Sigmoid colon (tissue), 7 donors: Measurements from ENCODE around the gene RAB4A. TPM values are rescaled to one million over a fixed set of nuclear protein-coding genes. Genes with fewer than 3 reads are reported as not detected.

Experiments
- DNase-seq: peaks from one replicate; pipeline ENCODE4 v3.0.0-alpha.2; 2019
- H3K27ac ChIP-seq, 4 donors: fragments of 200-600 bp; sonication (generic); one replicate each; pipeline ENCODE4 v1.5.1; 2016 to 2019; ENCODE audit warnings: mild to moderate bottlenecking in 1 of 4
- H3K27me3 ChIP-seq, 3 donors: fragments of 200-600 bp; sonication (generic); one replicate each; pipeline ENCODE4 v1.5.1; 2019; ENCODE audit warnings: mild to moderate bottlenecking in 1 of 3
- H3K36me3 ChIP-seq, 4 donors: fragments of 200-600 bp; sonication (generic); one replicate each; pipeline ENCODE4 v1.5.1; 2016 to 2019
- H3K4me1 ChIP-seq, 4 donors: fragments of 200-600 bp; sonication (generic); one replicate each; pipeline ENCODE4 v1.5.1; 2017 to 2019
- H3K4me3 ChIP-seq, 4 donors: fragments of 200-600 bp; sonication (generic); one replicate each; pipeline ENCODE4 v1.5.1; 2017 to 2019; ENCODE audit warnings: mild to moderate bottlenecking in 2 of 4, moderate library complexity in 1 of 4
- H3K9me3 ChIP-seq, 4 donors: fragments of 200-600 bp in 3 of 4; sonication (generic) in 3 of 4; one replicate each; pipeline versions ENCODE4 v1.5.1 to v1.6.1; 2013 to 2019
- EP300 ChIP-seq, 4 donors: sonication (generic); formaldehyde crosslinking; IDR thresholded peaks; one replicate each; pipeline ENCODE4 v1.6.1; 2017; ENCODE audit warnings: antibody characterized with exemption in 4 of 4
- POLR2A ChIP-seq, 2 donors: fragments of 450-650 bp; IDR thresholded peaks; one replicate each; pipeline ENCODE4 v1.6.1; 2016; ENCODE audit warnings: antibody characterized with exemption in 2 of 2, mild to moderate bottlenecking in 2 of 2, moderate library complexity in 2 of 2
- POLR2AphosphoS5 ChIP-seq, 4 donors: sonication (generic); formaldehyde crosslinking; IDR thresholded peaks; one replicate each; pipeline ENCODE4 v1.6.1; 2017; ENCODE audit warnings: antibody characterized with exemption in 4 of 4
- WGBS, 2 donors: extraction: QIAGEN DNeasy Blood & Tissue Kit; methylation state at CpG; one replicate each; pipeline ENCODE4 v1.1.7; 2013; 5-methylcytosine and 5-hydroxymethylcytosine counted together
- intact Hi-C: fragments of 100-400 bp; cut with DNase I; formaldehyde crosslinking; loops from one replicate; pipeline ENCODE4 v1.15.1; 2023
- polyA plus RNA-seq, 3 donors: library from polyadenylated mRNA; stranded (reverse); fragments of 200-250 nt; gene quantifications; one replicate each; pipeline ENCODE4 v1.2.3, GENCODE V29; 2013
- total RNA-seq, 4 donors: library from RNA; depleted of rRNA; stranded (reverse); fragments of >200 nt; gene quantifications; one replicate each; pipeline ENCODE4 v1.1.0, GENCODE V29; 2016
- TF ChIP-seq, protein P1 (sequence below), 4 experiments: fragments of 450-650 bp in 3 of 4; fragments of 200-600 bp in 1 of 4; IDR thresholded peaks; one replicate each; pipeline ENCODE4 v1.5.1; 2016 to 2019; ENCODE audit warnings: antibody characterized with exemption in 4 of 4, mild to moderate bottlenecking in 3 of 4, moderate library complexity in 2 of 4
- donor health status: healthy with polysubstance abuse.
- donor health status: Bipolar disorder and iron deficiency.
- donor health status: healthy.

The RAB4A gene
- total and polyA plus RNA-seq, 7 donors, result 35.8 to 83.7 (median 52.4) TPM

DNA sequence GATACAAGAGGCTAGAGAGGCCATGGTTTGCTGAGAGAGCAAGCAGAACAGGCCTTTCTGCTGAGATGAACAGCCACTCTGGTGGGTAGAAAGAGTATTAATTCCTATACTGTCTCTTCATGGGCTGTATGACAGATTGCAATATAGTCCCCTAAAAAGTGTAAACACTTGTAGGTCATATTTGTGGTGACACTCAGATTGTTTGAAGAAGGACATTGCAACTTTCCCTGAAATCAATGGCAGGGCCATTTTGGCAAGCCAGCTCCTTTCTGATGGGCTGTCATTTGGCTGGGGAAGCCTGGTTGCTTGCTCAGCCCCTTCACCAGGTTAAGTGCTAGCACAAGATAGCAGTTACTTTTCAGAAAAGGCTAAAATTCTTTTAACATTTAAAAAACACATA lies 27.5 kb downstream of the RAB4A start:
- Histone ChIP-seq H3K4me3 (no peak overlapping the region), H3K4me1 (peaks cover 0 to 3% (median 0%) of the 10 kb centered on the region in 4 donors), H3K27ac (no peak overlapping the region), H3K9me3 (no peaks in the 10 kb centered on the region), H3K27me3 (no peaks in the 10 kb centered on the region), H3K36me3 (peaks cover 8 to 73% (median 27%) of the 10 kb centered on the region in 4 donors)
- TF ChIP-seq, protein P1, sequence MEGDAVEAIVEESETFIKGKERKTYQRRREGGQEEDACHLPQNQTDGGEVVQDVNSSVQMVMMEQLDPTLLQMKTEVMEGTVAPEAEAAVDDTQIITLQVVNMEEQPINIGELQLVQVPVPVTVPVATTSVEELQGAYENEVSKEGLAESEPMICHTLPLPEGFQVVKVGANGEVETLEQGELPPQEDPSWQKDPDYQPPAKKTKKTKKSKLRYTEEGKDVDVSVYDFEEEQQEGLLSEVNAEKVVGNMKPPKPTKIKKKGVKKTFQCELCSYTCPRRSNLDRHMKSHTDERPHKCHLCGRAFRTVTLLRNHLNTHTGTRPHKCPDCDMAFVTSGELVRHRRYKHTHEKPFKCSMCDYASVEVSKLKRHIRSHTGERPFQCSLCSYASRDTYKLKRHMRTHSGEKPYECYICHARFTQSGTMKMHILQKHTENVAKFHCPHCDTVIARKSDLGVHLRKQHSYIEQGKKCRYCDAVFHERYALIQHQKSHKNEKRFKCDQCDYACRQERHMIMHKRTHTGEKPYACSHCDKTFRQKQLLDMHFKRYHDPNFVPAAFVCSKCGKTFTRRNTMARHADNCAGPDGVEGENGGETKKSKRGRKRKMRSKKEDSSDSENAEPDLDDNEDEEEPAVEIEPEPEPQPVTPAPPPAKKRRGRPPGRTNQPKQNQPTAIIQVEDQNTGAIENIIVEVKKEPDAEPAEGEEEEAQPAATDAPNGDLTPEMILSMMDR (IDR thresholded peaks at IDR 0.05), result no peak
- TF ChIP-seq POLR2A (IDR thresholded peaks at IDR 0.05), result no peak
- TF ChIP-seq POLR2AphosphoS5 (IDR thresholded peaks at IDR 0.05), result no peak
- no peak for TF ChIP-seq EP300 (IDR thresholded peaks at IDR 0.05)
- intact Hi-C loops, result no loop called here
- no peak for DNase-seq

- no peak for DNase-seq
- Histone ChIP-seq H3K27me3 (no peaks in the 10 kb centered on the region), H3K36me3 (peaks cover 8 to 79% (median 30%) of the 10 kb centered on the region in 4 donors), H3K9me3 (no peaks in the 10 kb centered on the region), H3K4me3 (no peak overlapping the region), H3K4me1 (peaks cover 0 to 3% (median 0%) of the 10 kb centered on the region in 4 donors), H3K27ac (no peak overlapping the region)
- 65 to 77% methylated on average over 5 of the region's 5 CpGs for WGBS, 2 donors
- TF ChIP-seq POLR2A (IDR thresholded peaks at IDR 0.05), result no peak
- no peak for TF ChIP-seq EP300 (IDR thresholded peaks at IDR 0.05)
- TF ChIP-seq, protein P1 (IDR thresholded peaks at IDR 0.05), result no peak
- TF ChIP-seq POLR2AphosphoS5 (IDR thresholded peaks at IDR 0.05), result no peak
- intact Hi-C loops, result no loop called here
These were observed 28.1 kb downstream of the RAB4A start for GRCh38 chr1:229298887-229299503.

GRCh38 chr1:229300099-229300757 lies 29.3 kb downstream of the RAB4A start:
- Histone ChIP-seq H3K27ac (no peak overlapping the region), H3K27me3 (no peaks in the 10 kb centered on the region), H3K36me3 (peaks cover 8 to 87% (median 32%) of the 10 kb centered on the region in 4 donors), H3K4me1 (peaks cover 0 to 3% (median 0%) of the 10 kb centered on the region in 4 donors), H3K4me3 (no peak overlapping the region), H3K9me3 (no peaks in the 10 kb centered on the region)
- no peak for DNase-seq
- 87 to 93% methylated on average over 6 of the region's 6 CpGs for WGBS, 2 donors
- TF ChIP-seq, protein P1 (IDR thresholded peaks at IDR 0.05), result no peak
- TF ChIP-seq POLR2AphosphoS5 (IDR thresholded peaks at IDR 0.05) (no peak), EP300 (IDR thresholded peaks at IDR 0.05) (no peak), POLR2A (IDR thresholded peaks at IDR 0.05) (no peak)
- intact Hi-C loops, result no loop called here

- 95 to 97% methylated on average over 8 of the region's 8 CpGs for WGBS, 2 donors
- no peak for DNase-seq
- Histone ChIP-seq H3K4me1 (no peaks in the 10 kb centered on the region), H3K27me3 (no peaks in the 10 kb centered on the region), H3K9me3 (no peaks in the 10 kb centered on the region), H3K36me3 (peaks cover 8 to 75% (median 31%) of the 10 kb centered on the region in 4 donors), H3K4me3 (no peak overlapping the region), H3K27ac (no peak overlapping the region)
- TF ChIP-seq, protein P1 (IDR thresholded peaks at IDR 0.05), result no peak
- no peak for TF ChIP-seq EP300 (IDR thresholded peaks at IDR 0.05)
- intact Hi-C loops, result no loop called here
These were observed 31.8 kb downstream of the RAB4A start for GRCh38 chr1:229302740-229303139.
